Stimulated activated CD8-positive, alpha-beta memory T cell treated with anti-CD3 and anti-CD28 coated beads, Interleukin-15, amount 100 ng/mL, for 24 hours (primary cell): ENCODE measurements around the gene CPA2.

Experiments used
- DNase-seq: peaks from one replicate; pipeline ENCODE4 v3.0.0-alpha.2; 2020; ENCODE audit warnings: low read depth

CPA2 gene

GRCh38 chr7:130254555-130254954 lies 12.1 kb upstream of the CPA2 start:
- DNase-seq = no peak

- DNase-seq = no peak
Measured at GRCh38 chr7:130256704-130257103, 10.0 kb upstream of the CPA2 start.

- DNase-seq = no peak
Measured at GRCh38 chr7:130258494-130259078, 8.1 kb upstream of the CPA2 start.

- no peak for DNase-seq
Measured at GRCh38 chr7:130262448-130262847, 4.2 kb upstream of the CPA2 start.

GRCh38 chr7:130263130-130263529 lies 3.5 kb upstream of the CPA2 start:
- DNase-seq = no peak

- DNase-seq = no peak
Measured at GRCh38 chr7:130266961-130267321, 278 bp downstream of the CPA2 start.

- no peak for DNase-seq
Measured at GRCh38 chr7:130268463-130269317, 2.0 kb downstream of the CPA2 start.

GRCh38 chr7:130269318-130269694 lies 2.6 kb downstream of the CPA2 start:
- no peak for DNase-seq

GRCh38 chr7:130270947-130271800 lies 4.5 kb downstream of the CPA2 start:
- no peak for DNase-seq

- DNase-seq = no peak
Measured at GRCh38 chr7:130272381-130273080, 5.9 kb downstream of the CPA2 start.

GRCh38 chr7:130273081-130273932 lies 6.6 kb downstream of the CPA2 start:
- DNase-seq = no peak

GRCh38 chr7:130273933-130274255 lies 7.2 kb downstream of the CPA2 start:
- DNase-seq = no peak

- DNase-seq = no peak
Measured at GRCh38 chr7:130274296-130274695, 7.6 kb downstream of the CPA2 start.

- no peak for DNase-seq
Measured at GRCh38 chr7:130274983-130275591, 8.4 kb downstream of the CPA2 start.

- DNase-seq = no peak
Measured at GRCh38 chr7:130275826-130276297, 9.2 kb downstream of the CPA2 start.

- no peak for DNase-seq
Measured at GRCh38 chr7:130276796-130277762, 10.4 kb downstream of the CPA2 start.

GRCh38 chr7:130277763-130278643 lies 11.3 kb downstream of the CPA2 start:
- DNase-seq = no peak

GRCh38 chr7:130278860-130279259 lies 12.2 kb downstream of the CPA2 start:
- no peak for DNase-seq

- DNase-seq = no peak
Measured at GRCh38 chr7:130279286-130279685, 12.6 kb downstream of the CPA2 start.
